IPS-18a (cell line): ENCODE results near the gene NINJ1.

Source experiments
- H3K27ac ChIP-seq: one replicate; pipeline ENCODE4 v1.5.1; 2013; ENCODE audit warnings: low read length
- H3K27me3 ChIP-seq: one replicate; pipeline ENCODE4 v1.6.1; 2013; ENCODE audit warnings: mild to moderate bottlenecking, low read length; ENCODE audit not compliant: control insufficient read depth, insufficient read depth
- H3K36me3 ChIP-seq: one replicate; pipeline ENCODE4 v1.6.1; 2013; ENCODE audit warnings: low read depth, low read length; ENCODE audit not compliant: control insufficient read depth
- H3K4me1 ChIP-seq: one replicate; pipeline ENCODE4 v1.6.1; 2013; ENCODE audit warnings: low read depth, low read length; ENCODE audit not compliant: control insufficient read depth
- H3K4me3 ChIP-seq: one replicate; pipeline ENCODE4 v1.5.1; 2013; ENCODE audit warnings: low read length
- H3K9ac ChIP-seq: one replicate; pipeline ENCODE4 v1.6.1; 2013; ENCODE audit warnings: mild to moderate bottlenecking, low read length, moderate library complexity
- H3K9me3 ChIP-seq: one replicate; pipeline ENCODE4 v1.6.1; 2013; ENCODE audit warnings: low read depth, low read length; ENCODE audit not compliant: control insufficient read depth

NINJ1 gene

GRCh38 chr9:93129286-93129685 is 4.8 kb downstream of the NINJ1 start:
- Histone ChIP-seq H3K36me3 (no peaks in the 10 kb centered on the region), H3K9me3 (no peaks in the 10 kb centered on the region), H3K4me1 (peaks cover 9% of the 10 kb centered on the region), H3K27ac (no peak overlapping the region), H3K27me3 (peaks cover 5% of the 10 kb centered on the region), H3K4me3 (no peak overlapping the region), H3K9ac (no peak overlapping the region)

GRCh38 chr9:93128715-93129224 is 5.3 kb downstream of the NINJ1 start:
- H3K27ac ChIP-seq, result no peak overlapping the region
- no peak overlapping the region for H3K9ac ChIP-seq
- no peaks in the 10 kb centered on the region for H3K9me3 ChIP-seq
- peaks cover 5% of the 10 kb centered on the region for H3K27me3 ChIP-seq
- H3K4me3 ChIP-seq, result no peak overlapping the region
- peaks cover 9% of the 10 kb centered on the region for H3K4me1 ChIP-seq
- H3K36me3 ChIP-seq, result peaks cover 2% of the 10 kb centered on the region

GRCh38 chr9:93128011-93128714 is 5.9 kb downstream of the NINJ1 start:
- Histone ChIP-seq H3K4me1 (peaks cover 7% of the 10 kb centered on the region), H3K4me3 (no peak overlapping the region), H3K27ac (no peak overlapping the region), H3K36me3 (peaks cover 3% of the 10 kb centered on the region), H3K9ac (no peak overlapping the region), H3K27me3 (peaks cover 3% of the 10 kb centered on the region), H3K9me3 (no peaks in the 10 kb centered on the region)

- H3K4me1 ChIP-seq, result peaks cover under 1% of the 10 kb centered on the region
- H3K4me3 ChIP-seq, result no peak overlapping the region
- H3K36me3 ChIP-seq, result peaks cover 3% of the 10 kb centered on the region
- no peak overlapping the region for H3K9ac ChIP-seq
- H3K9me3 ChIP-seq, result no peaks in the 10 kb centered on the region
- H3K27ac ChIP-seq, result no peak overlapping the region
- no peaks in the 10 kb centered on the region for H3K27me3 ChIP-seq
Measured at GRCh38 chr9:93127395-93127911, 6.6 kb downstream of the NINJ1 start.

- no peak overlapping the region for H3K9ac ChIP-seq
- H3K4me3 ChIP-seq, result no peak overlapping the region
- H3K36me3 ChIP-seq, result peaks cover 3% of the 10 kb centered on the region
- no peaks in the 10 kb centered on the region for H3K4me1 ChIP-seq
- no peak overlapping the region for H3K27ac ChIP-seq
- H3K9me3 ChIP-seq, result no peaks in the 10 kb centered on the region
- H3K27me3 ChIP-seq, result no peaks in the 10 kb centered on the region
Measured at GRCh38 chr9:93126825-93127368, 7.2 kb downstream of the NINJ1 start.

- H3K4me1 ChIP-seq, result no peaks in the 10 kb centered on the region
- H3K27ac ChIP-seq, result no peak overlapping the region
- H3K36me3 ChIP-seq, result peaks cover 3% of the 10 kb centered on the region
Measured at GRCh38 chr9:93126151-93126781, 7.8 kb downstream of the NINJ1 start.

GRCh38 chr9:93125331-93125894 is 8.6 kb downstream of the NINJ1 start:
- H3K36me3 ChIP-seq, result peaks cover 3% of the 10 kb centered on the region
- H3K9me3 ChIP-seq, result no peaks in the 10 kb centered on the region
- H3K27me3 ChIP-seq, result no peaks in the 10 kb centered on the region
- no peak overlapping the region for H3K4me3 ChIP-seq
- H3K9ac ChIP-seq, result no peak overlapping the region
- H3K27ac ChIP-seq, result no peak overlapping the region
- H3K4me1 ChIP-seq, result no peaks in the 10 kb centered on the region

More at GRCh38 chr9:93126151-93126781, 7.8 kb downstream of the NINJ1 start:
- no peak overlapping the region for H3K9ac ChIP-seq
- H3K9me3 ChIP-seq, result no peaks in the 10 kb centered on the region
- no peaks in the 10 kb centered on the region for H3K27me3 ChIP-seq
- no peak overlapping the region for H3K4me3 ChIP-seq

GRCh38 chr9:93124793-93125192 is 9.3 kb downstream of the NINJ1 start:
- H3K27ac ChIP-seq, result no peak overlapping the region
- H3K4me1 ChIP-seq, result no peaks in the 10 kb centered on the region
- H3K9ac ChIP-seq, result no peak overlapping the region
- no peak overlapping the region for H3K4me3 ChIP-seq
- no peaks in the 10 kb centered on the region for H3K27me3 ChIP-seq
- H3K9me3 ChIP-seq, result no peaks in the 10 kb centered on the region
- H3K36me3 ChIP-seq, result peaks cover 3% of the 10 kb centered on the region

- Histone ChIP-seq H3K9ac (no peak overlapping the region), H3K4me3 (no peak overlapping the region), H3K4me1 (no peaks in the 10 kb centered on the region), H3K9me3 (no peaks in the 10 kb centered on the region), H3K36me3 (peaks cover 3% of the 10 kb centered on the region), H3K27me3 (no peaks in the 10 kb centered on the region), H3K27ac (no peak overlapping the region)
Measured at GRCh38 chr9:93123561-93124283, 10.3 kb downstream of the NINJ1 start.

GRCh38 chr9:93122721-93123221 is 11.3 kb downstream of the NINJ1 start:
- H3K27me3 ChIP-seq, result no peaks in the 10 kb centered on the region
- H3K27ac ChIP-seq, result no peak overlapping the region
- H3K9ac ChIP-seq, result no peak overlapping the region
- no peaks in the 10 kb centered on the region for H3K4me1 ChIP-seq
- peaks cover 3% of the 10 kb centered on the region for H3K36me3 ChIP-seq
- H3K9me3 ChIP-seq, result no peaks in the 10 kb centered on the region
- H3K4me3 ChIP-seq, result no peak overlapping the region
